WTC11 (cell line): ENCODE data around the gene NUDT3. TPM values are rescaled to one million over a fixed set of nuclear protein-coding genes. Genes with fewer than 3 reads are reported as not detected.

Experiments
- ATAC-seq: fragments of 200-7000 bp; cut with Tn5 transposase; 2 replicates; pipeline ENCODE4 v1.10.0; 2021; ENCODE audit warnings: mild to moderate bottlenecking, moderate library complexity
- CTCF ChIA-PET: fragments of 300-600 bp; sonication (Branson Sonifier 250); formaldehyde crosslinking; loops from one replicate; lab custom pipeline; 2021; ENCODE audit warnings: antibody characterized with exemption; lab: Charles Lee
- POLR2A ChIA-PET: fragments of 350-600 bp; sonication (Branson Sonifier 250); formaldehyde crosslinking; loops from one replicate; lab custom pipeline; 2021; ENCODE audit warnings: antibody characterized with exemption; lab: Charles Lee
- DNase-seq: peaks from one replicate; pipeline ENCODE4 v3.0.0; 2021; ENCODE audit warnings: low spot score
- H3K27ac Mint-ChIP-seq: 2 replicates; pipeline ENCODE4 v1.8.0; 2021; ENCODE audit warnings: mixed read lengths
- H3K27me3 Mint-ChIP-seq: 2 replicates; pipeline ENCODE4 v1.8.0; 2021; ENCODE audit warnings: low read depth, mild to moderate bottlenecking, moderate library complexity, mixed read lengths
- H3K36me3 Mint-ChIP-seq: 2 replicates; pipeline ENCODE4 v1.8.0; 2021; ENCODE audit warnings: mixed read lengths
- H3K4me1 Mint-ChIP-seq: 2 replicates; pipeline ENCODE4 v1.8.0; 2022; ENCODE audit warnings: mixed read lengths
- H3K4me3 Mint-ChIP-seq: 2 replicates; pipeline ENCODE4 v1.8.0; 2021; ENCODE audit warnings: mild to moderate bottlenecking, moderate library complexity, mixed read lengths
- H3K9me3 Mint-ChIP-seq: 2 replicates; pipeline ENCODE4 v1.8.0; 2021; ENCODE audit warnings: mixed read lengths
- ATF1 ChIP-seq: sonication (generic); formaldehyde crosslinking; IDR thresholded peaks from 2 replicates; pipeline ENCODE4 v1.8.1; 2023; ENCODE audit warnings: mild to moderate bottlenecking, moderate library complexity, missing genetic modification reagents
- CREM ChIP-seq: sonication (generic); formaldehyde crosslinking; IDR thresholded peaks from 2 replicates; pipeline ENCODE4 v1.8.1; 2022; ENCODE audit warnings: mild to moderate bottlenecking, missing genetic modification reagents, moderate library complexity
- ESRRA ChIP-seq: sonication (generic); formaldehyde crosslinking; IDR thresholded peaks from 2 replicates; pipeline ENCODE4 v1.8.1; 2022; ENCODE audit warnings: mild to moderate bottlenecking, missing genetic modification reagents, borderline replicate concordance
- ETV6 ChIP-seq: sonication (generic); formaldehyde crosslinking; IDR thresholded peaks from 2 replicates; pipeline ENCODE4 v1.8.1; 2022; ENCODE audit warnings: mild to moderate bottlenecking, missing genetic modification reagents
- FOXK1 ChIP-seq: sonication (generic); formaldehyde crosslinking; IDR thresholded peaks from 2 replicates; pipeline ENCODE4 v1.8.0; 2022; ENCODE audit warnings: mild to moderate bottlenecking, moderate library complexity, missing genetic modification reagents
- GRHL2 ChIP-seq: fragments of 250-450 bp; sonication (Bioruptor Pico); IDR thresholded peaks from 2 replicates; pipeline ENCODE4 v1.8.0; 2022; ENCODE audit warnings: mild to moderate bottlenecking, moderate library complexity; ENCODE audit not compliant: insufficient replicate concordance, severe bottlenecking
- JAZF1 ChIP-seq: fragments of 250-450 bp; sonication (Bioruptor Pico); IDR thresholded peaks from 2 replicates; pipeline ENCODE4 v1.9.0; 2021; ENCODE audit warnings: moderate library complexity, mild to moderate bottlenecking, inconsistent platforms
- JUN ChIP-seq: sonication (generic); formaldehyde crosslinking; IDR thresholded peaks from 2 replicates; pipeline ENCODE4 v1.8.0; 2023; ENCODE audit warnings: mild to moderate bottlenecking, missing genetic modification reagents
- MXD4 ChIP-seq: fragments of 250-450 bp; sonication (Bioruptor Pico); IDR thresholded peaks from 2 replicates; pipeline ENCODE4 v1.8.0; 2021; ENCODE audit warnings: mild to moderate bottlenecking, moderate library complexity, borderline replicate concordance
- NFATC4 ChIP-seq: fragments of 250-450 bp; sonication (Bioruptor Pico); IDR thresholded peaks from 2 replicates; pipeline ENCODE4 v1.9.0; 2021; ENCODE audit warnings: mild to moderate bottlenecking
- RORB ChIP-seq: fragments of 250-450 bp; sonication (Bioruptor Pico); IDR thresholded peaks from 2 replicates; pipeline ENCODE4 v1.9.0; 2021; ENCODE audit warnings: mild to moderate bottlenecking
- SOX15 ChIP-seq: fragments of 250-450 bp; sonication (Bioruptor Pico); IDR thresholded peaks from 2 replicates; pipeline ENCODE4 v1.9.0; 2021; ENCODE audit warnings: mild to moderate bottlenecking
- TCF7 ChIP-seq: sonication (generic); formaldehyde crosslinking; IDR thresholded peaks from 2 replicates; pipeline ENCODE4 v1.8.0; 2022; ENCODE audit warnings: mild to moderate bottlenecking, low read depth, missing genetic modification reagents, moderate library complexity
- TP53 ChIP-seq: sonication (generic); formaldehyde crosslinking; IDR thresholded peaks from 2 replicates; pipeline ENCODE4 v1.8.1; 2023; ENCODE audit warnings: mild to moderate bottlenecking, missing genetic modification reagents
- ZNF416 ChIP-seq: fragments of 250-450 bp; sonication (Bioruptor Pico); IDR thresholded peaks from 2 replicates; pipeline ENCODE4 v1.9.0; 2021; ENCODE audit warnings: mild to moderate bottlenecking, inconsistent platforms
- ZNF423 ChIP-seq: fragments of 250-450 bp; sonication (Bioruptor Pico); IDR thresholded peaks from 2 replicates; pipeline ENCODE4 v2.1.2; 2022; ENCODE audit warnings: mild to moderate bottlenecking, moderate library complexity
- total RNA-seq: library from RNA; stranded (reverse); gene quantifications from 3 replicates; pipeline ENCODE4 v1.2.3, GENCODE V29; 2021
- TF ChIP-seq, protein P1 (sequence below): sonication (generic); formaldehyde crosslinking; IDR thresholded peaks from 2 replicates; pipeline ENCODE4 v1.8.1; 2022; ENCODE audit warnings: mild to moderate bottlenecking, moderate library complexity, missing genetic modification reagents
- TF ChIP-seq, protein P2 (sequence below): fragments of 250-450 bp; sonication (Bioruptor Pico); IDR thresholded peaks from 2 replicates; pipeline ENCODE4 v1.9.0; 2021; ENCODE audit warnings: mild to moderate bottlenecking
- TF ChIP-seq, protein P3 (sequence below): sonication (generic); formaldehyde crosslinking; conservative IDR thresholded peaks from 2 replicates; pipeline ENCODE4 v1.8.1; 2022; ENCODE audit warnings: mild to moderate bottlenecking, missing genetic modification reagents
- TF ChIP-seq, protein P4 (sequence below): fragments of 250-450 bp; sonication (Bioruptor Pico); IDR thresholded peaks from 2 replicates; pipeline ENCODE4 v1.9.0; 2021; ENCODE audit warnings: mild to moderate bottlenecking, borderline replicate concordance
- TF ChIP-seq, protein P5 (sequence below): fragments of 250-450 bp; sonication (Bioruptor Pico); IDR thresholded peaks from 2 replicates; pipeline ENCODE4 v1.9.0; 2021; ENCODE audit warnings: mild to moderate bottlenecking

The NUDT3 gene
- total RNA-seq, 1 experiment from 2014 or later = 30.0 TPM

DNA sequence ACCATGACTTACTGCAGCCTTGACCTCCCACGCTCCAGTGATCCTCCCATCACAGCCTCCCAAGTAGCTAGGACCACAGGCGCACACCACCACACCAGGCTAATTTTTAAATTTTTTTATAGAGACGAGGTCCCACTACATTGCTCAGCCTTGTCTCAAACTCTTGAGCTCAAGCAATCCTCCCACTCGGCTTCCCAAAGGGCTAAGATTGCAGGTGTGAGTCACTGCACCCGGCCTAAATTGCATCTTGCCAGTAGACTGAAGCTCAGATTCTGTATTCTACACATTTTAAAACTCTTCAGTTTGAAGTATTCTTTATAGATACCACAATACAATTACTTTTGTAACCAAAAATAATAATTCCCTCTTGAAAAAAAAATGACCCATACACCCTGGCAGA is 11.4 kb downstream of the NUDT3 start:
- H3K27me3 Mint-ChIP-seq = no peaks in the 10 kb centered on the region
- no peaks in the 10 kb centered on the region for H3K36me3 Mint-ChIP-seq
- no peak for ATAC-seq
- TF ChIP-seq ZNF423 (CRISPR knock-in tag) (no peak), GRHL2 (no peak), ATF1 (no peak), TP53 (CRISPR knock-in tag) (no peak), RORB (no peak), FOXK1 (CRISPR knock-in tag) (no peak), ESRRA (CRISPR knock-in tag) (no peak), JAZF1 (CRISPR knock-in tag) (no peak), NFATC4 (no peak), ETV6 (CRISPR knock-in tag) (no peak), TCF7 (CRISPR knock-in tag) (no peak), SOX15 (CRISPR knock-in tag) (no peak)
- TF ChIP-seq, protein P1, sequence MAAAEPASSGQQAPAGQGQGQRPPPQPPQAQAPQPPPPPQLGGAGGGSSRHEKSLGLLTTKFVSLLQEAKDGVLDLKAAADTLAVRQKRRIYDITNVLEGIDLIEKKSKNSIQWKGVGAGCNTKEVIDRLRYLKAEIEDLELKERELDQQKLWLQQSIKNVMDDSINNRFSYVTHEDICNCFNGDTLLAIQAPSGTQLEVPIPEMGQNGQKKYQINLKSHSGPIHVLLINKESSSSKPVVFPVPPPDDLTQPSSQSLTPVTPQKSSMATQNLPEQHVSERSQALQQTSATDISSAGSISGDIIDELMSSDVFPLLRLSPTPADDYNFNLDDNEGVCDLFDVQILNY (CRISPR knock-in tag) = no peak
- TF ChIP-seq, protein P2, sequence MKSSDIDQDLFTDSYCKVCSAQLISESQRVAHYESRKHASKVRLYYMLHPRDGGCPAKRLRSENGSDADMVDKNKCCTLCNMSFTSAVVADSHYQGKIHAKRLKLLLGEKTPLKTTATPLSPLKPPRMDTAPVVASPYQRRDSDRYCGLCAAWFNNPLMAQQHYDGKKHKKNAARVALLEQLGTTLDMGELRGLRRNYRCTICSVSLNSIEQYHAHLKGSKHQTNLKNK = no peak
- TF ChIP-seq, protein P3, sequence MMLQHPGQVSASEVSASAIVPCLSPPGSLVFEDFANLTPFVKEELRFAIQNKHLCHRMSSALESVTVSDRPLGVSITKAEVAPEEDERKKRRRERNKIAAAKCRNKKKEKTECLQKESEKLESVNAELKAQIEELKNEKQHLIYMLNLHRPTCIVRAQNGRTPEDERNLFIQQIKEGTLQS (CRISPR knock-in tag) = no peak
- TF ChIP-seq, protein P4, sequence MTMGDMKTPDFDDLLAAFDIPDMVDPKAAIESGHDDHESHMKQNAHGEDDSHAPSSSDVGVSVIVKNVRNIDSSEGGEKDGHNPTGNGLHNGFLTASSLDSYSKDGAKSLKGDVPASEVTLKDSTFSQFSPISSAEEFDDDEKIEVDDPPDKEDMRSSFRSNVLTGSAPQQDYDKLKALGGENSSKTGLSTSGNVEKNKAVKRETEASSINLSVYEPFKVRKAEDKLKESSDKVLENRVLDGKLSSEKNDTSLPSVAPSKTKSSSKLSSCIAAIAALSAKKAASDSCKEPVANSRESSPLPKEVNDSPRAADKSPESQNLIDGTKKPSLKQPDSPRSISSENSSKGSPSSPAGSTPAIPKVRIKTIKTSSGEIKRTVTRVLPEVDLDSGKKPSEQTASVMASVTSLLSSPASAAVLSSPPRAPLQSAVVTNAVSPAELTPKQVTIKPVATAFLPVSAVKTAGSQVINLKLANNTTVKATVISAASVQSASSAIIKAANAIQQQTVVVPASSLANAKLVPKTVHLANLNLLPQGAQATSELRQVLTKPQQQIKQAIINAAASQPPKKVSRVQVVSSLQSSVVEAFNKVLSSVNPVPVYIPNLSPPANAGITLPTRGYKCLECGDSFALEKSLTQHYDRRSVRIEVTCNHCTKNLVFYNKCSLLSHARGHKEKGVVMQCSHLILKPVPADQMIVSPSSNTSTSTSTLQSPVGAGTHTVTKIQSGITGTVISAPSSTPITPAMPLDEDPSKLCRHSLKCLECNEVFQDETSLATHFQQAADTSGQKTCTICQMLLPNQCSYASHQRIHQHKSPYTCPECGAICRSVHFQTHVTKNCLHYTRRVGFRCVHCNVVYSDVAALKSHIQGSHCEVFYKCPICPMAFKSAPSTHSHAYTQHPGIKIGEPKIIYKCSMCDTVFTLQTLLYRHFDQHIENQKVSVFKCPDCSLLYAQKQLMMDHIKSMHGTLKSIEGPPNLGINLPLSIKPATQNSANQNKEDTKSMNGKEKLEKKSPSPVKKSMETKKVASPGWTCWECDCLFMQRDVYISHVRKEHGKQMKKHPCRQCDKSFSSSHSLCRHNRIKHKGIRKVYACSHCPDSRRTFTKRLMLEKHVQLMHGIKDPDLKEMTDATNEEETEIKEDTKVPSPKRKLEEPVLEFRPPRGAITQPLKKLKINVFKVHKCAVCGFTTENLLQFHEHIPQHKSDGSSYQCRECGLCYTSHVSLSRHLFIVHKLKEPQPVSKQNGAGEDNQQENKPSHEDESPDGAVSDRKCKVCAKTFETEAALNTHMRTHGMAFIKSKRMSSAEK (CRISPR knock-in tag) = no peak
- ChIA-PET POLR2A (interaction anchor here (0.6 to 0.9 kb wide), 2 partner anchors 33 to 144 kb away, joined by 4 to 6 read pairs; partner anchors contain the start of gene HMGA1), CTCF (no interaction called here)
- H3K27ac Mint-ChIP-seq = no peak overlapping the region; the same call in 1 of the 2 replicates
- H3K4me3 Mint-ChIP-seq = no peak overlapping the region
- DNase-seq = no peak
- H3K4me1 Mint-ChIP-seq = peaks cover 24% of the 10 kb centered on the region
- H3K9me3 Mint-ChIP-seq = no peaks in the 10 kb centered on the region

DNA sequence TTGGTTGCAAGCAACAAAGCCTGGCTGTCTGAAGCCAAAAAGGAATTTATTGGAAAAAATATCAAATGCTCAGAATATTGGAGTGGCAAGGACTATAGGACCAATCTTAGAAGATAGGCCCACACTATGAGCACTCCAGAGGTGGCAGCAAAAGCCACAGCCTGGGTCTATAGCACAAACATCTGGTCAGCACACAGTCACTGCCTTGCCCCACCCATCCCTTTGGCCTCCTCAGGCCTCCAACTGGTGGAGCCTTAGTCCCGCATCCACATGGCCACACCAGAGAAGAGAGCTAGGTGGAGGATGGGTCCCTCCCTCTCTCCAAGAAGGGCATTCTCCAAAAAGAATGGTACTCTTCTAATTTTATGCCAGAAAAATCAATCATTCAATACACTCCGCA is 14.0 kb downstream of the NUDT3 start:
- peak; percentile 36; the same call in 1 of the 2 replicates for ATAC-seq
- H3K27ac Mint-ChIP-seq = no peak overlapping the region
- TF ChIP-seq CREM (CRISPR knock-in tag) (no peak), ZNF416 (CRISPR knock-in tag) (no peak), JUN (CRISPR knock-in tag) (no peak)
- H3K4me3 Mint-ChIP-seq = no peak overlapping the region
- H3K9me3 Mint-ChIP-seq = no peaks in the 10 kb centered on the region
- no peak for DNase-seq
- no peaks in the 10 kb centered on the region for H3K27me3 Mint-ChIP-seq
- ChIA-PET CTCF (interaction anchor here (1.1 kb wide), 1 partner anchor 12 kb away, joined by 3 read pairs; no protein-coding TSS in a partner anchor), POLR2A (no interaction called here)
- peaks cover 3% of the 10 kb centered on the region for H3K4me1 Mint-ChIP-seq
- H3K36me3 Mint-ChIP-seq = no peaks in the 10 kb centered on the region

DNA sequence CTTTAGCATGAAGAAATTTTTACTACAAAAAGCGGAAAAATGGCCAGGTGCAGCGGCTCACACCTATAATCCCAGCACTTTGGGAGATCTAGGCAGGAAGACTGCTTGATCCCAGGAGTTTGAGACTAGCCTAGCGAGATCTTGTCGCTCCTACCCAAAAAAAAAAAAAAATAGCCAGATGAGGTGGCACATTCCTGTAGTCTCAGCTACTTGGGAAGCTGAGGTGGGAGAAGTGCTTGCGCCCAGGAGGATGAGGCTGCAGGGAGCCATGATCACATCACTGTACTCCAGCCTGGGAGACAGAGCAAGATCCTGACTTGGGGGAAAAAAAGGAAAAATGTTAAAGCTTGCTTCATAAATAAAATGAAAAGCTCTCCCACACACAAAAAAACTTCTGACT is 14.5 kb downstream of the NUDT3 start:
- POLR2A ChIA-PET = no interaction called here
- no peak for DNase-seq
- Mint-ChIP-seq H3K27me3 (no peaks in the 10 kb centered on the region), H3K4me1 (no peaks in the 10 kb centered on the region), H3K4me3 (no peak overlapping the region), H3K27ac (no peak overlapping the region), H3K36me3 (no peaks in the 10 kb centered on the region), H3K9me3 (no peaks in the 10 kb centered on the region)
- CTCF ChIA-PET = interaction anchor here (1.1 kb wide), 1 partner anchor 12 kb away, joined by 3 read pairs; no protein-coding TSS in a partner anchor
- no peak for ATAC-seq
- TF ChIP-seq, protein P4 (CRISPR knock-in tag) = no peak
- no peak for TF ChIP-seq ZNF416 (CRISPR knock-in tag)
- TF ChIP-seq, protein P5, sequence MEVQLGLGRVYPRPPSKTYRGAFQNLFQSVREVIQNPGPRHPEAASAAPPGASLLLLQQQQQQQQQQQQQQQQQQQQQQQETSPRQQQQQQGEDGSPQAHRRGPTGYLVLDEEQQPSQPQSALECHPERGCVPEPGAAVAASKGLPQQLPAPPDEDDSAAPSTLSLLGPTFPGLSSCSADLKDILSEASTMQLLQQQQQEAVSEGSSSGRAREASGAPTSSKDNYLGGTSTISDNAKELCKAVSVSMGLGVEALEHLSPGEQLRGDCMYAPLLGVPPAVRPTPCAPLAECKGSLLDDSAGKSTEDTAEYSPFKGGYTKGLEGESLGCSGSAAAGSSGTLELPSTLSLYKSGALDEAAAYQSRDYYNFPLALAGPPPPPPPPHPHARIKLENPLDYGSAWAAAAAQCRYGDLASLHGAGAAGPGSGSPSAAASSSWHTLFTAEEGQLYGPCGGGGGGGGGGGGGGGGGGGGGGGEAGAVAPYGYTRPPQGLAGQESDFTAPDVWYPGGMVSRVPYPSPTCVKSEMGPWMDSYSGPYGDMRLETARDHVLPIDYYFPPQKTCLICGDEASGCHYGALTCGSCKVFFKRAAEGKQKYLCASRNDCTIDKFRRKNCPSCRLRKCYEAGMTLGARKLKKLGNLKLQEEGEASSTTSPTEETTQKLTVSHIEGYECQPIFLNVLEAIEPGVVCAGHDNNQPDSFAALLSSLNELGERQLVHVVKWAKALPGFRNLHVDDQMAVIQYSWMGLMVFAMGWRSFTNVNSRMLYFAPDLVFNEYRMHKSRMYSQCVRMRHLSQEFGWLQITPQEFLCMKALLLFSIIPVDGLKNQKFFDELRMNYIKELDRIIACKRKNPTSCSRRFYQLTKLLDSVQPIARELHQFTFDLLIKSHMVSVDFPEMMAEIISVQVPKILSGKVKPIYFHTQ (CRISPR knock-in tag) = no peak
- no peak for TF ChIP-seq MXD4 (CRISPR knock-in tag)
